CD14-positive monocyte (primary cell): Measurements from ENCODE around the gene ABCA12. TPM values are rescaled to one million over a fixed set of nuclear protein-coding genes. Genes with fewer than 3 reads are reported as not detected.

Experiments used
- DNase-seq, 3 donors: peaks; one replicate each; pipeline ENCODE4 v3.0.0-alpha.2; 2011 to 2022
- H2AFZ ChIP-seq: 2 replicates; pipeline ENCODE4 v1.6.0; 2012; ENCODE audit warnings: mild to moderate bottlenecking, low read depth, low read length, inconsistent platforms; ENCODE audit not compliant: insufficient read depth, poor library complexity, severe bottlenecking
- H3K27ac ChIP-seq, 2 donors: 1 replicate in 1 of 2; 2 replicates in 1 of 2; pipeline ENCODE4 v1.5.1; 2012 to 2013; ENCODE audit warnings: low read length in 2 of 2, control low read depth in 1 of 2, inconsistent platforms in 1 of 2, low read depth in 1 of 2, mild to moderate bottlenecking in 1 of 2
- H3K27me3 ChIP-seq, 2 donors: one replicate each; pipeline versions ENCODE4 v1.6.0 to v1.6.1; 2011 to 2013; ENCODE audit warnings: low read length in 2 of 2; ENCODE audit not compliant: control insufficient read depth in 2 of 2, insufficient read depth in 2 of 2
- H3K36me3 ChIP-seq, 2 donors: replicated peaks in 1 of 2; 1 replicate in 1 of 2; 2 replicates in 1 of 2; pipeline versions ENCODE4 v1.5.1 to v1.6.1; 2012 to 2013; ENCODE audit warnings: low read length in 2 of 2, control low read depth in 1 of 2, inconsistent platforms in 1 of 2, mild to moderate bottlenecking in 1 of 2; ENCODE audit not compliant: insufficient read depth in 2 of 2, control insufficient read depth in 1 of 2
- H3K4me1 ChIP-seq, 2 donors: 1 replicate in 1 of 2; 2 replicates in 1 of 2; pipeline versions ENCODE4 v1.5.1 to v1.6.1; 2012 to 2013; ENCODE audit warnings: low read length in 2 of 2, control low read depth in 1 of 2, inconsistent platforms in 1 of 2, mild to moderate bottlenecking in 1 of 2, moderate library complexity in 1 of 2; ENCODE audit not compliant: insufficient read depth in 2 of 2, control insufficient read depth in 1 of 2
- H3K4me2 ChIP-seq: replicated peaks from 2 replicates; pipeline ENCODE3; 2012; ENCODE audit warnings: low read length, moderate library complexity, mild to moderate bottlenecking; ENCODE audit not compliant: poor library complexity, severe bottlenecking; ENCODE audit errors: extremely low read depth
- H3K4me3 ChIP-seq, 3 experiments: fragments of 200-600 bp in 1 of 3; sonication (generic) in 1 of 3; replicated peaks in 1 of 3; 1 replicate in 2 of 3; 2 replicates in 1 of 3; pipeline ENCODE4 v1.5.1; 2011 to 2013; ENCODE audit warnings: low read length in 3 of 3, mild to moderate bottlenecking in 3 of 3, control low read depth in 2 of 3, low read depth in 2 of 3, inconsistent platforms in 1 of 3, moderate library complexity in 1 of 3
- H3K79me2 ChIP-seq: 2 replicates; pipeline ENCODE4 v1.6.0; 2012; ENCODE audit warnings: mild to moderate bottlenecking, control low read depth, inconsistent platforms, low read length, moderate library complexity; ENCODE audit not compliant: insufficient read depth
- H3K9ac ChIP-seq: 2 replicates; pipeline ENCODE4 v1.6.0; 2017; ENCODE audit warnings: low read length, mild to moderate bottlenecking; ENCODE audit not compliant: insufficient read depth, poor library complexity, severe bottlenecking
- H3K9me3 ChIP-seq, 2 donors: replicated peaks in 1 of 2; 1 replicate in 1 of 2; 2 replicates in 1 of 2; pipeline versions ENCODE4 v1.5.1 to v1.6.1; 2012 to 2013; ENCODE audit warnings: low read length in 2 of 2, control low read depth in 1 of 2; ENCODE audit not compliant: control insufficient read depth in 1 of 2, insufficient read depth in 1 of 2
- H4K20me1 ChIP-seq: 2 replicates; pipeline ENCODE4 v1.6.0; 2012; ENCODE audit warnings: mild to moderate bottlenecking, low read length, control low read depth, moderate library complexity; ENCODE audit not compliant: insufficient read depth
- H3K27ac Mint-ChIP-seq, 7 donors: one replicate each; pipeline ENCODE4 v1.8.0; 2020; ENCODE audit warnings: mild to moderate bottlenecking in 7 of 7, mixed read lengths in 7 of 7, moderate library complexity in 6 of 7, inconsistent platforms in 2 of 7
- H3K27me3 Mint-ChIP-seq, 3 donors: one replicate each; pipeline ENCODE4 v1.8.0; 2021 to 2022; ENCODE audit warnings: low read depth in 3 of 3, mild to moderate bottlenecking in 3 of 3, mixed read lengths in 3 of 3, moderate library complexity in 3 of 3, inconsistent platforms in 1 of 3
- H3K36me3 Mint-ChIP-seq, 2 donors: one replicate each; pipeline ENCODE4 v1.8.0; 2020; ENCODE audit warnings: mixed read lengths in 2 of 2, inconsistent platforms in 1 of 2, mild to moderate bottlenecking in 1 of 2
- H3K4me1 Mint-ChIP-seq: one replicate; pipeline ENCODE4 v1.8.0; 2020; ENCODE audit warnings: mild to moderate bottlenecking, mixed read lengths
- H3K4me3 Mint-ChIP-seq, 2 donors: one replicate each; pipeline ENCODE4 v1.8.0; 2020; ENCODE audit warnings: mild to moderate bottlenecking in 2 of 2, mixed read lengths in 2 of 2, moderate library complexity in 1 of 2
- H3K9me3 Mint-ChIP-seq, 7 donors: one replicate each; pipeline ENCODE4 v1.8.0; 2020 to 2022; ENCODE audit warnings: mixed read lengths in 7 of 7, mild to moderate bottlenecking in 6 of 7, moderate library complexity in 6 of 7, inconsistent platforms in 2 of 7
- WGBS: methylation state at CpG from one replicate; pipeline ENCODE4 v1.1.5; 2013; ENCODE audit warnings: missing lambda C conversion rate; ENCODE audit not compliant: insufficient coverage; 5-methylcytosine and 5-hydroxymethylcytosine counted together
- intact Hi-C, 2 donors: fragments of 100-400 bp; cut with micrococcal nuclease; formaldehyde crosslinking; loops; one replicate each; pipeline versions ENCODE4 v1.15.0 to v1.15.1; 2023
- polyA plus RNA-seq, 3 donors: library from polyadenylated mRNA; depleted of rRNA in 1 of 3; unstranded in 2 of 3; stranded (reverse) in 1 of 3; fragments of 300-500 nt in 2 of 3; fragments of >200 nt in 1 of 3; fragmentation: Illumina TruSeq in 2 of 3; gene quantifications; 1 replicate in 2 of 3; 2 replicates in 1 of 3; pipeline ENCODE4 v1.2.3, GENCODE V29; 2012 to 2021
- TF ChIP-seq, protein P1 (sequence below): fragments of 200-600 bp; IDR thresholded peaks from one replicate; pipeline ENCODE4 v1.8.0; 2022; ENCODE audit warnings: antibody characterized with exemption, mild to moderate bottlenecking

ABCA12 gene
- polyA plus RNA-seq, 3 donors = not detected

DNA sequence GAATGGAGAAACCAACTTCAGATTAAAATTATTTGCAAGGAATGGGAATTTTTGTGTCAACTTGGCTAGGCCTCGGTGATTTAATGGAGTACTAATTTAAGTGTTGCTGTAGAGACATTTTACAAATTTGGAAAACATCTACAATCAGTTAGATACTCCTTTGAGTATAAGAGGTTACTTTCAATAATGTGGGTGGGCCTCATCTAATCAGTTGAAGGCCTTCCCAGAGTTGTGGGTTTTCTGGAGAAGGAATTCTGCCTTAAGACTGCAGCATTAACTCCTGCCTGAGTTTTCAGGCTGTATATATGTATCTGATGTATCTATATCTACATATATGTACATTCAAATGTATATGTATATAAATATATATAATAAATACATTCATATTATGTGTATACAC is 47.6 kb upstream of the ABCA12 start:
- TF ChIP-seq, protein P1, sequence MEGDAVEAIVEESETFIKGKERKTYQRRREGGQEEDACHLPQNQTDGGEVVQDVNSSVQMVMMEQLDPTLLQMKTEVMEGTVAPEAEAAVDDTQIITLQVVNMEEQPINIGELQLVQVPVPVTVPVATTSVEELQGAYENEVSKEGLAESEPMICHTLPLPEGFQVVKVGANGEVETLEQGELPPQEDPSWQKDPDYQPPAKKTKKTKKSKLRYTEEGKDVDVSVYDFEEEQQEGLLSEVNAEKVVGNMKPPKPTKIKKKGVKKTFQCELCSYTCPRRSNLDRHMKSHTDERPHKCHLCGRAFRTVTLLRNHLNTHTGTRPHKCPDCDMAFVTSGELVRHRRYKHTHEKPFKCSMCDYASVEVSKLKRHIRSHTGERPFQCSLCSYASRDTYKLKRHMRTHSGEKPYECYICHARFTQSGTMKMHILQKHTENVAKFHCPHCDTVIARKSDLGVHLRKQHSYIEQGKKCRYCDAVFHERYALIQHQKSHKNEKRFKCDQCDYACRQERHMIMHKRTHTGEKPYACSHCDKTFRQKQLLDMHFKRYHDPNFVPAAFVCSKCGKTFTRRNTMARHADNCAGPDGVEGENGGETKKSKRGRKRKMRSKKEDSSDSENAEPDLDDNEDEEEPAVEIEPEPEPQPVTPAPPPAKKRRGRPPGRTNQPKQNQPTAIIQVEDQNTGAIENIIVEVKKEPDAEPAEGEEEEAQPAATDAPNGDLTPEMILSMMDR = no peak
- Mint-ChIP-seq H3K27me3 (no peaks in the 10 kb centered on the region), H3K27ac (no peak overlapping the region), H3K36me3 (no peaks in the 10 kb centered on the region), H3K9me3 (peaks cover 8 to 20% (median 15%) of the 10 kb centered on the region in 7 donors), H3K4me3 (no peak overlapping the region), H3K4me1 (no peaks in the 10 kb centered on the region)
- H3K27me3 ChIP-seq = no peaks in the 10 kb centered on the region
- no peak overlapping the region for H3K9ac ChIP-seq
- DNase-seq = no peak
- no peak overlapping the region for H3K4me2 ChIP-seq
- no peak overlapping the region for H3K4me3 ChIP-seq
- H2AFZ ChIP-seq = no peak overlapping the region
- no peak overlapping the region for H3K27ac ChIP-seq
- H4K20me1 ChIP-seq = no peaks in the 10 kb centered on the region
- peaks cover 13 to 18% of the 10 kb centered on the region in 2 donors for H3K9me3 ChIP-seq
- WGBS = no CpG with 5 or more reads among the region's 1 CpG
- H3K36me3 ChIP-seq = no peaks in the 10 kb centered on the region
- intact Hi-C loops = no loop called here
- H3K79me2 ChIP-seq = no peaks in the 10 kb centered on the region
- no peaks in the 10 kb centered on the region for H3K4me1 ChIP-seq

DNA sequence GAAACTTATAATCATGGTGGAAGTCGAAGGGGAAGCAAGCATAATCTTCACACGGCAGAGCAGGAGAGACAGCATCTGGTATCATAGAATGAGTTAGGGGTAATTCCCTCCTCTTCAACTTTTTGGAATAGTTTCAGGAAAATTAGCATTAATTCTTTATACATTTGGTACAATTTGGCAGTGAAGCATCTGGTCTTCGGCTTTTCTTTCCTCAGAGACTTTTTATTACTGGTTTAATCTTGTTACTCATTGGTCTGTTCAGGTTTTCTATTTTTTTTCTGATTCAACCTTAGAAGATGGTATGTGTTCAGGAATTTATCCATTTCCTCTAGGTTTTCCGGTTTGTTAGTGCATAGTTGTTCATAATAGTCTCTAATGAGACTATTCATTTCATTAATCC is 39.7 kb upstream of the ABCA12 start:
- DNase-seq = no peak
- Mint-ChIP-seq H3K4me1 (no peaks in the 10 kb centered on the region), H3K36me3 (no peaks in the 10 kb centered on the region), H3K4me3 (no peak overlapping the region), H3K27ac (no peak overlapping the region), H3K9me3 (peaks cover 6 to 36% (median 15%) of the 10 kb centered on the region in 7 donors), H3K27me3 (no peaks in the 10 kb centered on the region)
- Histone ChIP-seq H3K27me3 (no peaks in the 10 kb centered on the region), H3K4me2 (no peak overlapping the region), H2AFZ (no peak overlapping the region), H3K4me3 (no peak overlapping the region), H4K20me1 (no peaks in the 10 kb centered on the region), H3K36me3 (no peaks in the 10 kb centered on the region), H3K4me1 (no peaks in the 10 kb centered on the region), H3K27ac (no peak overlapping the region), H3K9me3 (peaks cover 13% of the 10 kb centered on the region in 2 donors), H3K9ac (no peak overlapping the region), H3K79me2 (no peaks in the 10 kb centered on the region)
- intact Hi-C loops = no loop called here
- no CpG with 5 or more reads among the region's 4 CpGs for WGBS
- TF ChIP-seq, protein P1 = no peak
